Stimulated activated CD8-positive, alpha-beta memory T cell treated with anti-CD3 and anti-CD28 coated beads, Interleukin-7, amount 100 ng/mL, for 1 hour (primary cell): ENCODE results near the gene HTR2B.
"Not testable (repeated sequence)": the region's sequence is repeated elsewhere in the genome, so short reads cannot be mapped to it uniquely, and the experiment has no call there.

ENCODE experiments used
- DNase-seq, 2 donors: peaks; one replicate each; pipeline ENCODE4 v3.0.0-alpha.2; 2020; ENCODE audit warnings: low read depth in 2 of 2

The HTR2B gene

GRCh38 chr2:231133365-231134099, 8.7 kb upstream of the HTR2B start:
- DNase-seq = no peak

GRCh38 chr2:231132129-231132528, 7.3 kb upstream of the HTR2B start:
- no peak for DNase-seq

GRCh38 chr2:231130336-231131056, 5.7 kb upstream of the HTR2B start:
- DNase-seq = no peak

- no peak for DNase-seq
Measured at GRCh38 chr2:231129216-231129615, 4.4 kb upstream of the HTR2B start.

GRCh38 chr2:231128541-231128940, 3.7 kb upstream of the HTR2B start:
- DNase-seq = no peak

- DNase-seq = no peak
Measured at GRCh38 chr2:231127936-231128335, 3.1 kb upstream of the HTR2B start.

GRCh38 chr2:231127480-231127879, 2.6 kb upstream of the HTR2B start:
- DNase-seq = no peak

GRCh38 chr2:231126123-231126522, 1.3 kb upstream of the HTR2B start:
- no peak for DNase-seq

- no peak for DNase-seq
Measured at GRCh38 chr2:231123362-231123898, 1.4 kb downstream of the HTR2B start.

- DNase-seq = no peak
Measured at GRCh38 chr2:231118614-231118942, 6.3 kb downstream of the HTR2B start.

GRCh38 chr2:231117922-231118613, 6.8 kb downstream of the HTR2B start:
- DNase-seq = no peak

- no peak for DNase-seq
Measured at GRCh38 chr2:231117148-231117547, 7.7 kb downstream of the HTR2B start.

- DNase-seq = no peak
Measured at GRCh38 chr2:231115651-231116050, 9.2 kb downstream of the HTR2B start.

GRCh38 chr2:231113489-231113888, 11.4 kb downstream of the HTR2B start:
- DNase-seq = no peak

GRCh38 chr2:231111987-231112386, 12.9 kb downstream of the HTR2B start:
- DNase-seq = no peak

GRCh38 chr2:231110551-231110950, 14.3 kb downstream of the HTR2B start:
- DNase-seq = no peak

GRCh38 chr2:231104115-231104713, 20.6 kb downstream of the HTR2B start:
- peak; percentile 32 to 36 for DNase-seq

GRCh38 chr2:231102772-231103171, 22.1 kb downstream of the HTR2B start:
- no peak for DNase-seq

- DNase-seq = no peak
Measured at GRCh38 chr2:231100990-231101389, 23.9 kb downstream of the HTR2B start.

- not testable (repeated sequence) for DNase-seq
Measured at GRCh38 chr2:231100321-231100720, 24.5 kb downstream of the HTR2B start.

- no peak for DNase-seq
Measured at GRCh38 chr2:231099918-231100317, 24.9 kb downstream of the HTR2B start.

GRCh38 chr2:231094736-231095346, 30.0 kb downstream of the HTR2B start:
- DNase-seq = no peak
